Left ventricle myocardium inferior (tissue), 1 donor: Measurements from ENCODE around the gene MRPL51. TPM values are rescaled to one million over a fixed set of nuclear protein-coding genes. Genes with fewer than 3 reads are reported as not detected.
A peak's percentile ranks its signal among the peaks of the same experiment; 100 is the strongest.
"Not testable (repeated sequence)": the region's sequence is repeated elsewhere in the genome, so short reads cannot be mapped to it uniquely, and the experiment has no call there.

Experiments
- DNase-seq: peaks from one replicate; pipeline ENCODE4 v3.0.0-alpha.2; 2020
- H3K27ac ChIP-seq: fragments of 200-600 bp; replicated peaks from 2 replicates; pipeline ENCODE4 v1.8.0; 2021
- H3K27me3 ChIP-seq: fragments of 200-600 bp; 2 replicates; pipeline ENCODE4 v1.8.0; 2021; ENCODE audit warnings: low read depth
- H3K36me3 ChIP-seq: fragments of 200-600 bp; 2 replicates; pipeline ENCODE4 v1.8.0; 2021
- H3K4me1 ChIP-seq: fragments of 200-600 bp; 2 replicates; pipeline ENCODE4 v1.8.0; 2021
- H3K4me3 ChIP-seq: fragments of 200-600 bp; 2 replicates; pipeline ENCODE4 v1.8.0; 2021; ENCODE audit warnings: mild to moderate bottlenecking, moderate library complexity
- H3K9me3 ChIP-seq: fragments of 200-600 bp; replicated peaks from 2 replicates; pipeline ENCODE4 v1.8.0; 2021
- CTCF ChIP-seq: fragments of 200-600 bp; IDR thresholded peaks from 2 replicates; pipeline ENCODE4 v1.8.0; 2021; ENCODE audit warnings: antibody characterized with exemption, mild to moderate bottlenecking, borderline replicate concordance
- intact Hi-C: fragments of 100-400 bp; cut with micrococcal nuclease; formaldehyde crosslinking; loops from one replicate; pipeline ENCODE4 v1.11.0; 2022
- total RNA-seq: library from RNA; stranded (reverse); fragmentation: NEBNext Ultra II Directional; extraction: Animal tissue kit (Norgen Biotek cat#: 25700); gene quantifications from one replicate; pipeline ENCODE4 v1.2.1, GENCODE V29; 2021
- donor health status: DM: no; HTN: yes; CAD: no; lungs with severe emphysema.

MRPL51 gene
- total RNA-seq, 1 donor from 2014 or later: 235 TPM

GRCh38 chr12:6539707-6540134 lies 46.7 kb upstream of the MRPL51 start:
- H3K4me3 ChIP-seq: no peak overlapping the region
- H3K27me3 ChIP-seq: no peaks in the 10 kb centered on the region
- peaks cover 57% of the 10 kb centered on the region for H3K36me3 ChIP-seq
- TF ChIP-seq CTCF: no peak
- H3K9me3 ChIP-seq: no peaks in the 10 kb centered on the region
- H3K27ac ChIP-seq: peak overlapping the region; percentile 97
- peaks cover 77% of the 10 kb centered on the region for H3K4me1 ChIP-seq
- DNase-seq: peak; percentile 45
- intact Hi-C loops: no loop called here

DNA sequence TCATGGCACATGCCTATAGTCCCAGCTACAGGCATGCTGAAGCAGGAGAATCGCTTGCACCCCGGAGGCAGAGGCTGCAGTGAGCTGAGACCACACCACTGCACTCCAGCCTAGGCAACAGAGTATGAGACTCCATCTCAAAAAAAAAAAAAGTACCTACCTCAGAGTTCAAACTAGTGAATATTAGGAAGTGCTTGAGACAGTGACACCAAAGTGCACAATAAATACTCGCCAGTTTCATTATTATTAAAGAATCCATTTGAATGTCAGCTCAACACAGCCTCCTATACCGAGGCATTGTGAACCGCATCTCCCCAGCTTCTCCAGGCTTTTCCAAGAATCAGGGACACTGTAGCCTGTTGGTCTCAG lies 46.2 kb upstream of the MRPL51 start:
- Histone ChIP-seq H3K9me3 (no peaks in the 10 kb centered on the region), H3K4me3 (no peak overlapping the region), H3K4me1 (peaks cover 81% of the 10 kb centered on the region), H3K36me3 (peaks cover 54% of the 10 kb centered on the region), H3K27ac (peak overlapping the region; percentile 97), H3K27me3 (no peaks in the 10 kb centered on the region)
- intact Hi-C loops: no loop called here
- no peak for DNase-seq
- no peak for TF ChIP-seq CTCF

DNA sequence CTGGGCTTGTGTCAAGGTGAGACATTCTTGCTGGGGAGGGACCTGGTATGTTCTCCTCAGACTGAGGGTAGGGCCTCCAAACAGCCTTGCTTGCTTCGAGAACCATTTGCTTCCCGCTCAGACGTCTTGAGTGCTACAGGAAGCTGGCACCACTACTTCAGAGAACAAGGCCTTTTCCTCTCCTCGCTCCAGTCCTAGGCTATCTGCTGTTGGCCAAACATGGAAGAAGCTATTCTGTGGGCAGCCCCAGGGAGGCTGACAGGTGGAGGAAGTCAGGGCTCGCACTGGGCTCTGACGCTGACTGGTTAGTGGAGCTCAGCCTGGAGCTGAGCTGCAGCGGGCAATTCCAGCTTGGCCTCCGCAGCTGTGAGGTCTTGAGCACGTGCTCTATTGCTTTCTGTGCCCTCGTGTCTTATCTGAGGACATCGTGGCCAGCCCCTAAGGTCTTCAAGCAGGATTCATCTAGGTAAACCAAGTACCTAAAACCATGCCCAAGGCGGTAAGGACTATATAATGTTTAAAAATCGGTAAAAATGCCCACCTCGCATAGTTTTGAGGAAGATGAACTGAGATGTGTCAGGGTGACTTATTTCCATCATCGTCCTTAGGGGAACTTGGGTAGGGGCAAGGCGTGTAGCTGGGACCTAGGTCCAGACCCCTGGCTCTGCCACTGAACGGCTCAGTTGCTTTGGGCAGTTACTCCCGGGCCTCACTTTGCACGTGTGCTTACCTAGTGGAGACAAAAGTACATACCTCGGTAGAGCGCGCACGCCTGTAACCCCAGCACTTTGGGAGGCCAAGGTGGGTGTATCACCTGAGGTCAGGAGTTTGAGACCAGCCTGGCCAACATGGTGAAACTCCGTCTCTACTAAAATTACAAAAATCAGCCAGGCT lies 45.6 kb upstream of the MRPL51 start:
- Histone ChIP-seq H3K27me3 (no peaks in the 10 kb centered on the region), H3K9me3 (no peaks in the 10 kb centered on the region), H3K4me1 (peaks cover 87% of the 10 kb centered on the region), H3K27ac (peak overlapping the region; percentile 97), H3K36me3 (peaks cover 50% of the 10 kb centered on the region), H3K4me3 (no peak overlapping the region)
- no peak for TF ChIP-seq CTCF
- no peak for DNase-seq
- intact Hi-C loops: no loop called here

GRCh38 chr12:6537580-6538419 lies 44.7 kb upstream of the MRPL51 start:
- peak; percentile 82 for DNase-seq
- H3K9me3 ChIP-seq, H3K27me3 ChIP-seq, intact Hi-C loops: not testable (repeated sequence)
- H3K4me1 ChIP-seq: peaks cover 93% of the 10 kb centered on the region
- H3K27ac ChIP-seq: peak overlapping the region; percentile 97
- peak; percentile 87 for TF ChIP-seq CTCF
- H3K36me3 ChIP-seq: peaks cover 45% of the 10 kb centered on the region
- peak overlapping the region; percentile 99 for H3K4me3 ChIP-seq

GRCh38 chr12:6536894-6537579 lies 44.0 kb upstream of the MRPL51 start:
- Histone ChIP-seq H3K27ac (peak overlapping the region; percentile 97), H3K9me3 (no peaks in the 10 kb centered on the region), H3K36me3 (peaks cover 40% of the 10 kb centered on the region), H3K4me3 (peak overlapping the region; percentile 99), H3K4me1 (peaks cover 93% of the 10 kb centered on the region), H3K27me3 (no peaks in the 10 kb centered on the region)
- TF ChIP-seq CTCF: no peak
- intact Hi-C loops: no loop called here
- no peak for DNase-seq
